ENCODE measurements around the gene CCND3. TPM values are rescaled to one million over a fixed set of nuclear protein-coding genes. Genes with fewer than 3 reads are reported as not detected.

Gene CCND3
- total and polyA plus RNA-seq, 11 donors: 33.9 to 116 (median 47.1) TPM

DNA sequence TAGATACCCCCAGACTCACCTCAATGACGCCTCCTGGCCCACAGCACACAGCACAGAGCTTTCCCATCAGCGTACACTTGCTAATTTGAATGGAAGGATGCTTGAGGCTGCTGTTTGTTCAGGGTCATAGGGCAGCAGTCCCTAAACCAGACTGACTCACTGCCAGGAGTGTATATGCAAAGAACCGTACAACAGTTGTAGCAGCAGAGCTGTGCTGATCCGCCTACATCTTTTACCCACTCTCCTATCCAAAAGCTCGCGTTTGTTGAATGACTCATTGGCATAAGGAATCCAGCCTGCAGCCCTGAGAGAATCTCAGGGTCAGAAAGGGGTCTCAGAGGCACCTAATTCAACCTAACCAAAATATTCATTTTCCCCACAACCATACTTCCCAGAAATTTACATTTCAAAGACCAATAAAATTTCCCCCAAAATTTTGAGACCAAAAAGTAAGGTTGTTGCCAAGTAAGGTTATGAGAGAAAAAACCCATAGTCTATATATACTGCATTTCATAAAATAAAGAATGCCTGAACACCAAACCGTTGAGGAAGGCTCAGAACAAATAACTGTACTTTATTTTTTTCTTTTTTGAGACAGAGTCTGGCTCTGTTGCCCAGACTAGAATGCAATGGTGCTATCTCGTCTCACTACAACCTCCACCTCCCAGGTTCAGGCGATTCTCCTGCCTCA, 35.3 kb upstream of the CCND3 start:
- WGBS, 4 donors: 68 to 73% (median 70%) methylated on average over 9 of the region's 9 CpGs
- no peak for TF ChIP-seq POLR2A (IDR thresholded peaks at IDR 0.05)
- TF ChIP-seq, protein P1, sequence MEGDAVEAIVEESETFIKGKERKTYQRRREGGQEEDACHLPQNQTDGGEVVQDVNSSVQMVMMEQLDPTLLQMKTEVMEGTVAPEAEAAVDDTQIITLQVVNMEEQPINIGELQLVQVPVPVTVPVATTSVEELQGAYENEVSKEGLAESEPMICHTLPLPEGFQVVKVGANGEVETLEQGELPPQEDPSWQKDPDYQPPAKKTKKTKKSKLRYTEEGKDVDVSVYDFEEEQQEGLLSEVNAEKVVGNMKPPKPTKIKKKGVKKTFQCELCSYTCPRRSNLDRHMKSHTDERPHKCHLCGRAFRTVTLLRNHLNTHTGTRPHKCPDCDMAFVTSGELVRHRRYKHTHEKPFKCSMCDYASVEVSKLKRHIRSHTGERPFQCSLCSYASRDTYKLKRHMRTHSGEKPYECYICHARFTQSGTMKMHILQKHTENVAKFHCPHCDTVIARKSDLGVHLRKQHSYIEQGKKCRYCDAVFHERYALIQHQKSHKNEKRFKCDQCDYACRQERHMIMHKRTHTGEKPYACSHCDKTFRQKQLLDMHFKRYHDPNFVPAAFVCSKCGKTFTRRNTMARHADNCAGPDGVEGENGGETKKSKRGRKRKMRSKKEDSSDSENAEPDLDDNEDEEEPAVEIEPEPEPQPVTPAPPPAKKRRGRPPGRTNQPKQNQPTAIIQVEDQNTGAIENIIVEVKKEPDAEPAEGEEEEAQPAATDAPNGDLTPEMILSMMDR (IDR thresholded peaks at IDR 0.05): no peak
- Histone ChIP-seq H3K27me3 (no peaks in the 10 kb centered on the region), H3K4me3 (no peak overlapping the region), H3K36me3 (no peaks in the 10 kb centered on the region), H3K27ac (no peak overlapping the region), H3K9me3 (peaks cover 0 to 5% (median 0%) of the 10 kb centered on the region in 12 donors), H3K4me1 (peaks cover 0 to 13% (median 0%) of the 10 kb centered on the region in 12 donors)
- intact Hi-C loops (cut with DNase I): no loop called here
- no peak for DNase-seq
- no peak for ATAC-seq

DNA sequence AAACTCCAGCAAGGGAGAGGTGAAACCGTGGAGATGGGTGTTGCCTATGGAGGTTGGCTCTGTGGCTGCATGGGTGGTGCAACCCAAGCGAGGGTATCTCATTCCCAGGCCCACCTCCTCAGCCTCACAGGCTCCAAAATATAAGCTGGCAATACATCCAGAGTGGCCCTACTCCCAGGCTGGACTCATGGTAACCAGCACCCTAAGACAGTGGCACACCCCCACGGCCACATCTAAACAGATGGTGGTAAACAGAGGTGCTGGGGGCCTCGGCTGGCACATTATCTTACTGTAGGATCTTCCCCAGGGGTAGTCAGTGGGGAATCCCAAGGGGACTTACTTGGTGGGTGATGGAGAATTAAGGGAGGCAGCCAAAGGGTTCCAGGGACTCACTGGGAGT, 33.7 kb upstream of the CCND3 start:
- H3K27ac ChIP-seq: no peak overlapping the region
- ATAC-seq: no peak
- H3K4me1 ChIP-seq: peaks cover 0 to 21% (median 5%) of the 10 kb centered on the region in 12 donors
- WGBS, 4 donors: 85 to 89% (median 89%) methylated on average over 4 of the region's 4 CpGs
- TF ChIP-seq, protein P1 (IDR thresholded peaks at IDR 0.05): no peak
- TF ChIP-seq POLR2A (IDR thresholded peaks at IDR 0.05): no peak
- no peaks in the 10 kb centered on the region for H3K9me3 ChIP-seq
- H3K27me3 ChIP-seq: no peaks in the 10 kb centered on the region
- no peaks in the 10 kb centered on the region for H3K36me3 ChIP-seq
- H3K4me3 ChIP-seq: no peak overlapping the region
- no peak for DNase-seq
- intact Hi-C loops (cut with DNase I): no loop called here

DNA sequence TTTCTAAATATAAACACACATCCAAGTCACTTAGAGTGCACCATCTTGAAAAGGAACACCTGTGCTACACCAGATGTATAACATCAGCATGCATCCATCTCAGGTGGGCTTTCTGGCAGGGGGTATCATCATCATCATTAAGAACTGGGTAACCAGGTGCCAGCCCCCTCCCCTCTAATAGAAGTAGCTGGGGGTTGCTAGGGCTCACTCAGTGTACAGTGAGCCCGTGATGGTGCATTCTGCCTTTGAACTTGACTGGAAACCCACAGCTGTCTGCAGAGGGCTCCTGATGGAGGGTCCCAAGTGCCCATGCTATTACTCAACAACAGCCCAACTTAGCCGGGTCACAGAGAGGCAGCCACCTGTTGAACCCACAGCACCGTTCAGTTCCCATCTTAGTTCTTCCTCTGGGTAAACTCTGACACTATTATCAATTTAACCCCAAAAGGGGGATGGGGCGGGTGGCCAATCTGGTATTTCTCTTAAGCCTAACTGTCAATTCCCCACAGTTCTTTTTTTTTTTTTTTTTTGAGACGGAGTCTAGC, 32.7 kb upstream of the CCND3 start:
- ATAC-seq (no peak), DNase-seq (no peak)
- H3K4me1 ChIP-seq: peaks cover 0 to 21% (median 9%) of the 10 kb centered on the region in 12 donors
- no peak overlapping the region for H3K4me3 ChIP-seq
- H3K27ac ChIP-seq: no peak overlapping the region
- H3K9me3 ChIP-seq: no peaks in the 10 kb centered on the region
- H3K27me3 ChIP-seq: no peaks in the 10 kb centered on the region
- TF ChIP-seq, protein P1 (IDR thresholded peaks at IDR 0.05): no peak
- no peak for TF ChIP-seq POLR2A (IDR thresholded peaks at IDR 0.05)
- H3K36me3 ChIP-seq: no peaks in the 10 kb centered on the region
- WGBS, 4 donors: 89 to 96% (median 91%) methylated on average over 5 of the region's 5 CpGs
- intact Hi-C loops (cut with DNase I): no loop called here

DNA sequence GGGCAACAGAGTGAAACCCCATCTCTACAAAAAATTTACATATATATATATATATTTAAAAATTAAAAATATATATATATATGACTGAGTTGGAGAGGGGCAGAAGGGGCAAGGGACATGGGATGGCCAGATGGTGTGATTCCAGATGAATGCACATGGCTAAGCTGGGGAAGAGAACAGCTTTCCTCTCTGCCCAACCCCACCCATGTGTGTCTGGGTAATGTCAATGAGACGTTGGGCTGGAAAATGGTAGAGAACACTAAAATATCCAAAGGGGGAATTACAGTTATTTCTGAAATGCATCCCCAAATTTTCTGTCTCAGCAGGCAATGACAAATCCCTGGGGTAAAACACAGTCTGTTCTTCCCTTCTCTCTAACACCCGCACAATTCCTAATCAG, 31.2 kb upstream of the CCND3 start:
- H3K4me3 ChIP-seq: no peak overlapping the region
- intact Hi-C loops (cut with DNase I): no loop called here
- H3K4me1 ChIP-seq: peaks cover 0 to 21% (median 9%) of the 10 kb centered on the region in 12 donors
- no peak for DNase-seq
- 55 to 68% (median 57%) methylated on average over 2 of the region's 2 CpGs for WGBS, 4 donors
- H3K27ac ChIP-seq: no peak overlapping the region
- TF ChIP-seq, protein P1 (IDR thresholded peaks at IDR 0.05): no peak
- TF ChIP-seq POLR2A (IDR thresholded peaks at IDR 0.05): no peak
- ATAC-seq: no peak
- H3K27me3 ChIP-seq: no peaks in the 10 kb centered on the region
- H3K36me3 ChIP-seq: no peaks in the 10 kb centered on the region
- no peaks in the 10 kb centered on the region for H3K9me3 ChIP-seq
